Measurements from ENCODE around the gene F2.

GRCh38 chr11:46719048-46719542, at the start of gene F2:
- TF ChIP-seq CTCF (IDR thresholded peaks at IDR 0.05), result no peak
- TF ChIP-seq POLR2A (IDR thresholded peaks at IDR 0.05), result no peak

All from adrenal gland (tissue), 5 donors.